ENCODE results near the gene CDH1. TPM values are rescaled to one million over a fixed set of nuclear protein-coding genes. Genes with fewer than 3 reads are reported as not detected.
A peak's percentile ranks its signal among the peaks of the same experiment; 100 is the strongest.

CDH1 gene
- 1 to 10 TPM in 2 of 9 donors, under 1 TPM in 4, not detected in 3; 0.11 to 1.2 (median 0.74) TPM for total RNA-seq
- polyA plus RNA-seq: under 1 TPM; 0.24 to 0.40 (median 0.27) TPM
- long read RNA-seq, donor 1: 0 reads
- long read RNA-seq, donor 2: 0 reads
- long read RNA-seq, donor 3: 0 reads
- long read RNA-seq, donor 4: 0 reads
- long read RNA-seq, donor 5: 0 reads
- long read RNA-seq, donor 6: 0 reads
- long read RNA-seq, donor 7: 0 reads
- long read RNA-seq, donor 8: 0 reads
- long read RNA-seq, donor 9: 0 reads
- long read RNA-seq, donor 10, partial matches to known transcripts: 0 of 1 reads
- long read RNA-seq, donor 10, other reads (novel, unspliced or antisense): 0 of 1 reads

GRCh38 chr16:68737046-68737729 lies at the start of gene CDH1:
CDH1 (plus strand) TSS chr16:68737292; CDS start chr16:68737416, 124 bp downstream.
- peaks cover 32% of the 10 kb centered on the region for H3K27me3 ChIP-seq
- H3K36me3 ChIP-seq (replicated peaks in 1 of 2): no peaks in the 10 kb centered on the region
- 1 to 3% (median 2%) methylated on average over 25 to 63 of the region's 63 CpGs for WGBS, 4 donors
- TF ChIP-seq POLR2A (IDR thresholded peaks at IDR 0.05): no peak
- TF ChIP-seq, protein P1, sequence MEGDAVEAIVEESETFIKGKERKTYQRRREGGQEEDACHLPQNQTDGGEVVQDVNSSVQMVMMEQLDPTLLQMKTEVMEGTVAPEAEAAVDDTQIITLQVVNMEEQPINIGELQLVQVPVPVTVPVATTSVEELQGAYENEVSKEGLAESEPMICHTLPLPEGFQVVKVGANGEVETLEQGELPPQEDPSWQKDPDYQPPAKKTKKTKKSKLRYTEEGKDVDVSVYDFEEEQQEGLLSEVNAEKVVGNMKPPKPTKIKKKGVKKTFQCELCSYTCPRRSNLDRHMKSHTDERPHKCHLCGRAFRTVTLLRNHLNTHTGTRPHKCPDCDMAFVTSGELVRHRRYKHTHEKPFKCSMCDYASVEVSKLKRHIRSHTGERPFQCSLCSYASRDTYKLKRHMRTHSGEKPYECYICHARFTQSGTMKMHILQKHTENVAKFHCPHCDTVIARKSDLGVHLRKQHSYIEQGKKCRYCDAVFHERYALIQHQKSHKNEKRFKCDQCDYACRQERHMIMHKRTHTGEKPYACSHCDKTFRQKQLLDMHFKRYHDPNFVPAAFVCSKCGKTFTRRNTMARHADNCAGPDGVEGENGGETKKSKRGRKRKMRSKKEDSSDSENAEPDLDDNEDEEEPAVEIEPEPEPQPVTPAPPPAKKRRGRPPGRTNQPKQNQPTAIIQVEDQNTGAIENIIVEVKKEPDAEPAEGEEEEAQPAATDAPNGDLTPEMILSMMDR (IDR thresholded peaks at IDR 0.05): no peak
- H3K27ac ChIP-seq: no peak within 1 kb of the TSS
- peak within 1 kb of the TSS in 1 of 4 donors; percentile 31 for H3K4me3 ChIP-seq
- DNase-seq: peak in 1 of 7 donors; percentile 4
- peaks cover 5 to 6% of the 10 kb centered on the region in 2 donors for H3K4me1 ChIP-seq (replicated peaks in 1 of 2)
- intact Hi-C loops (cut with DNase I): no loop called here
- H3K9me3 ChIP-seq (replicated peaks in 1 of 3): no peaks in the 10 kb centered on the region

- 83 to 97% (median 91%) methylated on average over 5 of the region's 5 CpGs for WGBS, 4 donors
- TF ChIP-seq, protein P1 (IDR thresholded peaks at IDR 0.05): no peak
- TF ChIP-seq POLR2A (IDR thresholded peaks at IDR 0.05): no peak
- no peaks in the 10 kb centered on the region for H3K9me3 ChIP-seq (replicated peaks in 1 of 3)
- H3K4me3 ChIP-seq: no peak overlapping the region
- H3K27me3 ChIP-seq: no peaks in the 10 kb centered on the region
- no peaks in the 10 kb centered on the region for H3K4me1 ChIP-seq (replicated peaks in 1 of 2)
- intact Hi-C loops (cut with DNase I): no loop called here
- no peak overlapping the region for H3K27ac ChIP-seq
- H3K36me3 ChIP-seq (replicated peaks in 1 of 2): no peaks in the 10 kb centered on the region
- no peak for DNase-seq
Measured at GRCh38 chr16:68689921-68690320, 47.2 kb upstream of the CDH1 start.

GRCh38 chr16:68695575-68695974 lies 41.5 kb upstream of the CDH1 start:
- Histone ChIP-seq H3K36me3 (replicated peaks in 1 of 2) (no peaks in the 10 kb centered on the region), H3K4me3 (no peak overlapping the region), H3K9me3 (replicated peaks in 1 of 3) (no peaks in the 10 kb centered on the region), H3K4me1 (replicated peaks in 1 of 2) (no peaks in the 10 kb centered on the region), H3K27ac (no peak overlapping the region), H3K27me3 (no peaks in the 10 kb centered on the region)
- no peak for DNase-seq
- WGBS, 4 donors: 76 to 85% (median 83%) methylated on average over 7 to 11 of the region's 11 CpGs
- TF ChIP-seq POLR2A (IDR thresholded peaks at IDR 0.05): no peak
- TF ChIP-seq, protein P1 (IDR thresholded peaks at IDR 0.05): no peak
- intact Hi-C loops (cut with DNase I): no loop called here

DNA sequence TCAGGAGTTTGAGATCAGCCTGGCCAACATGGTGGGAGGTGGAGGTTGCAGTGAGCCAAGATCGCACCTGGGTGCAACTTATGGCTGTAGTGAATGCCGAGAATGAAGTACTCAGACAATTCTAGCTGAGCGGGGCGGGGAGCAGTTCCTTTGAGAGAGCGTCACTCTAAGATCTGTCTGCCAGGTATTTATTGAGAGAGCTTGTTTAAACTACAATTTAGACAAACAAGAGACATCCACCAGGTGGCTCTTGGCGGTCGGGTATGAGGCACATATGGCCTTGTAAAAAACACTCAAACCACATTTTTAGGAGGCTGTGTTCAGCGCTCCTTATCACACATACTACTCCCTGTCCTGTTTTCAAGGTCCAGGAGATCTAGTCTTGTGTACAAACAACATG lies 40.6 kb upstream of the CDH1 start:
- WGBS, 4 donors: 83 to 88% (median 86%) methylated on average over 8 of the region's 8 CpGs
- intact Hi-C loops (cut with DNase I): no loop called here
- Histone ChIP-seq H3K36me3 (replicated peaks in 1 of 2) (no peaks in the 10 kb centered on the region), H3K4me1 (replicated peaks in 1 of 2) (no peaks in the 10 kb centered on the region), H3K27me3 (no peaks in the 10 kb centered on the region), H3K27ac (no peak overlapping the region), H3K9me3 (replicated peaks in 1 of 3) (no peaks in the 10 kb centered on the region), H3K4me3 (no peak overlapping the region)
- DNase-seq: no peak
- TF ChIP-seq, protein P1 (IDR thresholded peaks at IDR 0.05): no peak
- TF ChIP-seq POLR2A (IDR thresholded peaks at IDR 0.05): no peak

Measured in adrenal gland (tissue), 19 donors.